ENCODE measurements around the gene ITPRID2.

Gene ITPRID2

GRCh38 chr2:181973171-181973783 lies 81.7 kb downstream of the ITPRID2 start:
- intact Hi-C loops (cut with DNase I; ENCODE audit: low total_unique reads): no loop called here
- H3K27me3 ChIP-seq: no peaks in the 10 kb centered on the region
- no peaks in the 10 kb centered on the region for H3K4me1 ChIP-seq
- no peaks in the 10 kb centered on the region for H3K36me3 ChIP-seq
- DNase-seq: no peak
- no peak overlapping the region for H3K4me3 ChIP-seq
- H3K27ac ChIP-seq: no peak overlapping the region
- no peak for TF ChIP-seq CTCF (IDR thresholded peaks at IDR 0.05)
- H3K9me3 ChIP-seq: peaks cover 0 to 7% (median 0%) of the 10 kb centered on the region in 3 donors

GRCh38 chr2:181977661-181978350 lies 86.3 kb downstream of the ITPRID2 start:
- H3K4me1 ChIP-seq: no peaks in the 10 kb centered on the region
- H3K4me3 ChIP-seq: no peak overlapping the region
- no peak overlapping the region for H3K27ac ChIP-seq
- no peaks in the 10 kb centered on the region for H3K36me3 ChIP-seq
- DNase-seq: no peak
- no peaks in the 10 kb centered on the region for H3K9me3 ChIP-seq
- intact Hi-C loops (cut with DNase I; ENCODE audit: low total_unique reads): no loop called here
- H3K27me3 ChIP-seq: no peaks in the 10 kb centered on the region
- no peak for TF ChIP-seq CTCF (IDR thresholded peaks at IDR 0.05)

GRCh38 chr2:181978351-181979150 lies 87.0 kb downstream of the ITPRID2 start:
- DNase-seq: no peak
- Histone ChIP-seq H3K36me3 (no peaks in the 10 kb centered on the region), H3K4me3 (no peak overlapping the region), H3K4me1 (no peaks in the 10 kb centered on the region), H3K9me3 (no peaks in the 10 kb centered on the region), H3K27ac (no peak overlapping the region), H3K27me3 (no peaks in the 10 kb centered on the region)
- no peak for TF ChIP-seq CTCF (IDR thresholded peaks at IDR 0.05)
- intact Hi-C loops (cut with DNase I; ENCODE audit: low total_unique reads): no loop called here
